ENCODE results near the gene GSK3B. TPM values are rescaled to one million over a fixed set of nuclear protein-coding genes. Genes with fewer than 3 reads are reported as not detected.

The GSK3B gene
- total RNA-seq, 3 donors from 2014 or later = 34.6 to 46.1 (median 42.0) TPM

GRCh38 chr3:120081719-120082118, 12.5 kb downstream of the GSK3B start:
- no peak for DNase-seq (ENCODE audit: low spot score in 2 of 2)
- no peaks in the 10 kb centered on the region for H3K27me3 ChIP-seq
- intact Hi-C loops (cut with DNase I; ENCODE audit: low total_unique reads) = no loop called here
- no peak overlapping the region for H3K4me3 ChIP-seq
- H3K4me1 ChIP-seq = no peaks in the 10 kb centered on the region
- no peaks in the 10 kb centered on the region for H3K9me3 ChIP-seq
- TF ChIP-seq POLR2A (IDR thresholded peaks at IDR 0.05) = no peak
- no peak for TF ChIP-seq POLR2AphosphoS5 (IDR thresholded peaks at IDR 0.05)
- TF ChIP-seq CTCF (IDR thresholded peaks at IDR 0.05) = no peak
- no peak overlapping the region for H3K27ac ChIP-seq
- H3K36me3 ChIP-seq = no peaks in the 10 kb centered on the region

GRCh38 chr3:120080836-120081235, 13.4 kb downstream of the GSK3B start:
- no peak for TF ChIP-seq POLR2A (IDR thresholded peaks at IDR 0.05)
- no peak for TF ChIP-seq POLR2AphosphoS5 (IDR thresholded peaks at IDR 0.05)
- TF ChIP-seq CTCF (IDR thresholded peaks at IDR 0.05) = no peak
- Histone ChIP-seq H3K27ac (no peak overlapping the region), H3K9me3 (no peaks in the 10 kb centered on the region), H3K4me1 (no peaks in the 10 kb centered on the region), H3K36me3 (no peaks in the 10 kb centered on the region), H3K4me3 (no peak overlapping the region), H3K27me3 (no peaks in the 10 kb centered on the region)
- DNase-seq (ENCODE audit: low spot score in 2 of 2) = no peak
- intact Hi-C loops (cut with DNase I; ENCODE audit: low total_unique reads) = no loop called here

GRCh38 chr3:120077731-120078130, 16.5 kb downstream of the GSK3B start:
- Histone ChIP-seq H3K4me1 (no peaks in the 10 kb centered on the region), H3K9me3 (no peaks in the 10 kb centered on the region), H3K27ac (no peak overlapping the region), H3K4me3 (no peak overlapping the region), H3K36me3 (no peaks in the 10 kb centered on the region), H3K27me3 (no peaks in the 10 kb centered on the region)
- TF ChIP-seq CTCF (IDR thresholded peaks at IDR 0.05) = no peak
- TF ChIP-seq POLR2AphosphoS5 (IDR thresholded peaks at IDR 0.05) = no peak
- TF ChIP-seq POLR2A (IDR thresholded peaks at IDR 0.05) = no peak
- intact Hi-C loops (cut with DNase I; ENCODE audit: low total_unique reads) = no loop called here
- no peak for DNase-seq (ENCODE audit: low spot score in 2 of 2)

GRCh38 chr3:120072867-120073525, 21.3 kb downstream of the GSK3B start:
- Histone ChIP-seq H3K4me3 (no peak overlapping the region), H3K9me3 (no peaks in the 10 kb centered on the region), H3K36me3 (no peaks in the 10 kb centered on the region), H3K4me1 (no peaks in the 10 kb centered on the region), H3K27ac (no peak overlapping the region), H3K27me3 (no peaks in the 10 kb centered on the region)
- intact Hi-C loops (cut with DNase I; ENCODE audit: low total_unique reads) = no loop called here
- DNase-seq (ENCODE audit: low spot score in 2 of 2) = no peak
- no peak for TF ChIP-seq POLR2A (IDR thresholded peaks at IDR 0.05)

- no peaks in the 10 kb centered on the region for H3K9me3 ChIP-seq
- H3K4me1 ChIP-seq = no peaks in the 10 kb centered on the region
- TF ChIP-seq POLR2A (IDR thresholded peaks at IDR 0.05) = no peak
- no peak for TF ChIP-seq CTCF (IDR thresholded peaks at IDR 0.05)
- no peak for TF ChIP-seq POLR2AphosphoS5 (IDR thresholded peaks at IDR 0.05)
- intact Hi-C loops (cut with DNase I; ENCODE audit: low total_unique reads) = no loop called here
- H3K36me3 ChIP-seq = no peaks in the 10 kb centered on the region
- no peaks in the 10 kb centered on the region for H3K27me3 ChIP-seq
- no peak overlapping the region for H3K4me3 ChIP-seq
- H3K27ac ChIP-seq = no peak overlapping the region
- DNase-seq (ENCODE audit: low spot score in 2 of 2) = no peak
These were observed 23.0 kb downstream of the GSK3B start for GRCh38 chr3:120071259-120071658.

Data from breast epithelium (tissue), 4 donors.